Activated CD8-positive, alpha-beta memory T cell treated with anti-CD3 and anti-CD28 coated beads, Interleukin-2, amount 50 U/mL, for 24 hours (primary cell): Measurements from ENCODE around the gene MS4A2.
"Not testable (repeated sequence)": the region's sequence is repeated elsewhere in the genome, so short reads cannot be mapped to it uniquely, and the experiment has no call there.

ENCODE experiments used
- DNase-seq: peaks from one replicate; pipeline ENCODE4 v3.0.0-alpha.2; 2020; ENCODE audit errors: extremely low read depth

The MS4A2 gene

GRCh38 chr11:60101368-60101767, 12.9 kb downstream of the MS4A2 start:
- DNase-seq = not testable (repeated sequence)

GRCh38 chr11:60104471-60105115, 16.1 kb downstream of the MS4A2 start:
- DNase-seq = not testable (repeated sequence)

GRCh38 chr11:60108631-60109030, 20.2 kb downstream of the MS4A2 start:
- not testable (repeated sequence) for DNase-seq

- no peak for DNase-seq
Observed at GRCh38 chr11:60111793-60112192, 23.3 kb downstream of the MS4A2 start.

- DNase-seq = no peak
Observed at GRCh38 chr11:60116996-60117790, 28.7 kb downstream of the MS4A2 start.

GRCh38 chr11:60118338-60118737, 29.9 kb downstream of the MS4A2 start:
- no peak for DNase-seq

- no peak for DNase-seq
Observed at GRCh38 chr11:60119710-60120109, 31.2 kb downstream of the MS4A2 start.

GRCh38 chr11:60121264-60121663, 32.8 kb downstream of the MS4A2 start:
- no peak for DNase-seq

GRCh38 chr11:60122414-60123036, 34.1 kb downstream of the MS4A2 start:
- DNase-seq = no peak

- no peak for DNase-seq
Observed at GRCh38 chr11:60124802-60125432, 36.5 kb downstream of the MS4A2 start.

- no peak for DNase-seq
Observed at GRCh38 chr11:60125956-60126585, 37.6 kb downstream of the MS4A2 start.

GRCh38 chr11:60127311-60127811, 38.9 kb downstream of the MS4A2 start:
- no peak for DNase-seq

- DNase-seq = no peak
Observed at GRCh38 chr11:60128376-60128775, 39.9 kb downstream of the MS4A2 start.

- not testable (repeated sequence) for DNase-seq
Observed at GRCh38 chr11:60128866-60129265, 40.4 kb downstream of the MS4A2 start.

- DNase-seq = no peak
Observed at GRCh38 chr11:60129853-60130252, 41.4 kb downstream of the MS4A2 start.

GRCh38 chr11:60130496-60130895, 42.0 kb downstream of the MS4A2 start:
- DNase-seq = no peak

GRCh38 chr11:60131912-60132311, 43.4 kb downstream of the MS4A2 start:
- DNase-seq = no peak

GRCh38 chr11:60133917-60134316, 45.5 kb downstream of the MS4A2 start:
- DNase-seq = no peak

- no peak for DNase-seq
Observed at GRCh38 chr11:60143768-60144167, 55.3 kb downstream of the MS4A2 start.

GRCh38 chr11:60145677-60146076, 57.2 kb downstream of the MS4A2 start:
- DNase-seq = no peak
